B cell (primary cell): ENCODE measurements around the gene RPP38. TPM values are rescaled to one million over a fixed set of nuclear protein-coding genes. Genes with fewer than 3 reads are reported as not detected.

Experiments
- ATAC-seq: fragments of 200-7000 bp; cut with Tn5 transposase; one replicate; pipeline ENCODE4 v1.10.0; 2021; ENCODE audit warnings: low read depth, mild to moderate bottlenecking, moderate number of reproducible peaks, moderate library complexity
- CTCF ChIA-PET: fragments of 350-600 bp; sonication (Branson Sonifier 250); formaldehyde crosslinking; loops from one replicate; lab custom pipeline; 2021; ENCODE audit warnings: antibody characterized with exemption, inconsistent platforms; lab: Charles Lee
- POLR2A ChIA-PET: fragments of 350-600 bp; sonication (Branson Sonifier 250); formaldehyde crosslinking; loops from one replicate; lab custom pipeline; 2021; ENCODE audit warnings: antibody characterized with exemption; lab: Charles Lee
- DNase-seq: peaks from one replicate; pipeline ENCODE4 v3.0.0; 2013
- H2AFZ ChIP-seq: 2 replicates; pipeline ENCODE4 v1.6.1; 2012; ENCODE audit warnings: mild to moderate bottlenecking, low read depth, low read length; ENCODE audit not compliant: insufficient read depth, poor library complexity, severe bottlenecking
- H3K27ac ChIP-seq, 2 donors: 1 replicate in 1 of 2; 2 replicates in 1 of 2; pipeline ENCODE4 v1.5.1; 2012 to 2013; ENCODE audit warnings: low read length in 2 of 2, mild to moderate bottlenecking in 2 of 2, moderate library complexity in 1 of 2
- H3K27me3 ChIP-seq, 4 experiments: fragments of 200-600 bp in 1 of 4; sonication (generic) in 1 of 4; replicated peaks in 1 of 4; 1 replicate in 2 of 4; 2 replicates in 2 of 4; pipeline versions ENCODE4 v1.6.1 to v1.7.0; 2013 to 2016; ENCODE audit warnings: low read length in 3 of 4, mild to moderate bottlenecking in 2 of 4, mixed read lengths in 1 of 4, moderate library complexity in 1 of 4; ENCODE audit not compliant: insufficient read depth in 4 of 4, control insufficient read depth in 3 of 4; ENCODE audit errors: control extremely low read depth in 1 of 4
- H3K36me3 ChIP-seq, 2 experiments: replicated peaks in 1 of 2; 1 replicate in 1 of 2; 2 replicates in 1 of 2; pipeline versions ENCODE4 v1.6.1 to v1.7.1; 2013; ENCODE audit warnings: low read length in 1 of 2; ENCODE audit not compliant: insufficient read depth in 2 of 2, control insufficient read depth in 1 of 2; ENCODE audit errors: control extremely low read depth in 1 of 2, extremely low read depth in 1 of 2
- H3K4me1 ChIP-seq, 2 donors: fragments of 200-600 bp in 1 of 2; sonication (generic) in 1 of 2; 1 replicate in 1 of 2; 2 replicates in 1 of 2; pipeline versions ENCODE4 v1.5.1 to v1.6.1; 2013 to 2017; ENCODE audit warnings: low read length in 2 of 2; ENCODE audit not compliant: control insufficient read depth in 2 of 2, insufficient read depth in 2 of 2
- H3K4me2 ChIP-seq: replicated peaks from 2 replicates; pipeline ENCODE3; 2012; ENCODE audit warnings: mild to moderate bottlenecking, low read depth, low read length; ENCODE audit not compliant: poor library complexity, severe bottlenecking
- H3K4me3 ChIP-seq, 5 experiments: fragments of 200-600 bp in 1 of 5; sonication (generic) in 1 of 5; 1 replicate in 3 of 5; 2 replicates in 2 of 5; pipeline versions ENCODE4 v1.5.1 to v1.7.0; 2011 to 2016; ENCODE audit warnings: low read length in 4 of 5, mild to moderate bottlenecking in 4 of 5, low read depth in 2 of 5, control low read depth in 1 of 5, moderate library complexity in 1 of 5; ENCODE audit not compliant: insufficient read depth in 1 of 5; ENCODE audit errors: control extremely low read depth in 1 of 5, extremely low read depth in 1 of 5
- H3K79me2 ChIP-seq: fragments of 200-600 bp; sonication (generic); one replicate; pipeline ENCODE4 v1.6.0; 2016; ENCODE audit warnings: low read length; ENCODE audit not compliant: control insufficient read depth, insufficient read depth
- H3K9ac ChIP-seq: fragments of 200-600 bp; sonication (generic); 2 replicates; pipeline ENCODE4 v1.6.1; 2017; ENCODE audit warnings: mild to moderate bottlenecking, low read length, moderate library complexity
- H3K9me3 ChIP-seq, 3 donors: one replicate each; pipeline versions ENCODE4 v1.6.1 to v1.7.1; 2013; ENCODE audit warnings: low read length in 2 of 3; ENCODE audit not compliant: control insufficient read depth in 2 of 3, insufficient read depth in 1 of 3; ENCODE audit errors: control extremely low read depth in 1 of 3
- H4K20me1 ChIP-seq: 2 replicates; pipeline ENCODE4 v1.6.0; 2012; ENCODE audit warnings: mild to moderate bottlenecking, low read length; ENCODE audit not compliant: insufficient read depth, control insufficient read depth, poor library complexity, severe bottlenecking
- H3K27ac Mint-ChIP-seq: one replicate; pipeline ENCODE4 v1.8.0; 2021; ENCODE audit warnings: mixed read lengths
- H3K27me3 Mint-ChIP-seq: one replicate; pipeline ENCODE4 v1.8.0; 2021; ENCODE audit warnings: mixed read lengths
- H3K4me1 Mint-ChIP-seq: one replicate; pipeline ENCODE4 v1.8.0; 2021; ENCODE audit warnings: mixed read lengths
- H3K4me3 Mint-ChIP-seq: one replicate; pipeline ENCODE4 v1.8.0; 2021; ENCODE audit warnings: mixed read lengths
- H3K9me3 Mint-ChIP-seq: one replicate; pipeline ENCODE4 v1.8.0; 2022; ENCODE audit warnings: mixed read lengths; ENCODE audit not compliant: insufficient read depth
- CTCF ChIP-seq: fragments of 200-600 bp; IDR thresholded peaks from one replicate; pipeline ENCODE4 v1.8.0; 2022; ENCODE audit warnings: antibody characterized with exemption, mild to moderate bottlenecking
- EZH2 ChIP-seq: IDR thresholded peaks from 2 replicates; pipeline ENCODE4 v1.6.1; 2012; ENCODE audit warnings: borderline replicate concordance, low read depth, mild to moderate bottlenecking, moderate library complexity, low read length; ENCODE audit not compliant: insufficient read depth, poor library complexity, severe bottlenecking
- WGBS: methylation state at CpG from one replicate; pipeline ENCODE4 v1.1.5; 2013; ENCODE audit warnings: missing lambda C conversion rate; ENCODE audit not compliant: insufficient coverage; 5-methylcytosine and 5-hydroxymethylcytosine counted together
- intact Hi-C: fragments of 100-400 bp; cut with micrococcal nuclease; formaldehyde crosslinking; loops from one replicate; pipeline ENCODE4 v1.10.0; 2022
- polyA plus RNA-seq: library from polyadenylated mRNA; depleted of rRNA; stranded (reverse); fragments of >200 nt; gene quantifications from 2 replicates; pipeline ENCODE4 v1.2.3, GENCODE V29; 2012
- total RNA-seq, 2 donors: library from RNA; stranded (reverse); fragments of 120-200 nt in 1 of 2; gene quantifications; 1 replicate in 1 of 2; 2 replicates in 1 of 2; pipeline versions ENCODE4 v1.2.3 to v1.2.4, GENCODE V29; 2013 to 2022

Gene RPP38
- total and polyA plus RNA-seq, 2 donors (not counting 1 experiment from before 2014, with no cell fraction given): 12.7 to 24.8 TPM

DNA sequence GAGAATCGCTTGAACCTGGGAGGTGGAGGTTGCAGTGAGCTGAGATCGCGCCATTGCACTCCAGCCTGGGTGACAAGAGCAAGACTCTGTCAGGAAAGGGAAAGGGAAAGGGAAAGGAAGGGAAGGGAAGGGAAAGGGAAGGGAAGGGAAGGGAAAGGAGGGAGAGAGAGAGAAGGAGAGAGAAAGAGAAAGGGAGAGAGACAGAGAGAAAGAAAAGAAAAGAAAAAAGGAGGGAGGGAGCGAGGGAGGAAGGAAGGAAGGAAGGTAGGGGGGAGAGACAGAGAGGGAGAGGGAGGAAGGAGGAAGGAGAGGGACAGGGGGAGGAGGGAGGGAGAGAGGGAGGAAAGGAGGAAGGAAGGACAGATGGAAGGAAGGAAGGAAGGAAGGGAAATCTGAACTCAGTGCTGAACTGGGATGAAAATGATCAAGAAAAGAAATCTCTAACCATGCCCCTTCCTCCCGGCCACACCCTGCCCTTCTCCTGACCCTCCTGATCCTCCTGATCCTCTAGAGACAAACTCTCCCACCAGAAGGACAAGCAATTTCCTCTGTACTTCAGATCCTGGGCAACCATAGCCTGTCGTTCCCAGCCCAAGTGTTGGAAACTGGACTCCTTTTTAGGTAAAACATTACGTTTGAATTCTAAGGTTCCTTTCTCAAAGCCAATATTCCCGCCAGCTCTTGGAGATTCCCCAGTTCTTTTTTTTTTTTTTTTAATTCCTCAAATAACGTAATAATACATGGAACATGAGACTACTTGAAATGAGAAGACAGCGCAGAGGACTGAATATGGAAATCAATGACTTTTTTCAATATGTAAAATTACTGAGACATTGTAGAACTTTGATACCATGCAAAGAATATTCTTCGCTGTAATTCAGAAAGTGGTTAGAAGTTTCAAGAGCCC lies 39.2 kb downstream of the RPP38 start:
- H4K20me1 ChIP-seq: no peaks in the 10 kb centered on the region
- H3K79me2 ChIP-seq: peaks cover 5% of the 10 kb centered on the region
- intact Hi-C loops: no loop called here
- H3K4me1 Mint-ChIP-seq: peaks cover 22% of the 10 kb centered on the region
- ChIA-PET CTCF (no interaction called here), POLR2A (no interaction called here)
- H3K27ac Mint-ChIP-seq: no peak overlapping the region
- TF ChIP-seq EZH2 (no peak), CTCF (no peak)
- H3K4me3 Mint-ChIP-seq: no peak overlapping the region
- H2AFZ ChIP-seq: no peak overlapping the region
- WGBS: 95% methylated on average over 8 of the region's 11 CpGs
- no peaks in the 10 kb centered on the region for H3K27me3 ChIP-seq
- H3K27me3 Mint-ChIP-seq: no peaks in the 10 kb centered on the region
- H3K36me3 ChIP-seq: peaks cover 0 to 19% of the 10 kb centered on the region in 2 experiments
- no peak overlapping the region for H3K4me3 ChIP-seq
- H3K9ac ChIP-seq: no peak overlapping the region
- H3K9me3 ChIP-seq: no peaks in the 10 kb centered on the region
- no peaks in the 10 kb centered on the region for H3K9me3 Mint-ChIP-seq
- no peak overlapping the region for H3K4me2 ChIP-seq
- DNase-seq (no peak), ATAC-seq (no peak)
- H3K4me1 ChIP-seq: peaks cover 14% of the 10 kb centered on the region in 2 donors
- H3K27ac ChIP-seq: no peak overlapping the region

GRCh38 chr10:15137036-15137359 lies 39.8 kb downstream of the RPP38 start:
- no peaks in the 10 kb centered on the region for H3K9me3 ChIP-seq
- no peak for TF ChIP-seq EZH2
- no peak for TF ChIP-seq CTCF
- H3K4me3 ChIP-seq: no peak overlapping the region
- no peak for DNase-seq
- no peaks in the 10 kb centered on the region for H3K27me3 ChIP-seq
- H3K27ac ChIP-seq: no peak overlapping the region
- H3K4me1 ChIP-seq: peaks cover 20% of the 10 kb centered on the region in 2 donors
- Mint-ChIP-seq H3K27ac (no peak overlapping the region), H3K27me3 (no peaks in the 10 kb centered on the region), H3K9me3 (no peaks in the 10 kb centered on the region), H3K4me1 (peaks cover 28% of the 10 kb centered on the region), H3K4me3 (no peak overlapping the region)
- peaks cover 5% of the 10 kb centered on the region for H3K79me2 ChIP-seq
- H3K4me2 ChIP-seq: no peak overlapping the region
- H4K20me1 ChIP-seq: no peaks in the 10 kb centered on the region
- 85% methylated on average over 4 of the region's 4 CpGs for WGBS
- no peak overlapping the region for H3K9ac ChIP-seq
- ATAC-seq: no peak
- H2AFZ ChIP-seq: no peak overlapping the region
- intact Hi-C loops: no loop called here
- CTCF ChIA-PET: no interaction called here
- peaks cover 0 to 18% of the 10 kb centered on the region in 2 experiments for H3K36me3 ChIP-seq
- POLR2A ChIA-PET: no interaction called here
